Measurements from ENCODE around the gene PRKAR2A. TPM values are rescaled to one million over a fixed set of nuclear protein-coding genes. Genes with fewer than 3 reads are reported as not detected.

Gene PRKAR2A
- total RNA-seq, 3 donors from 2014 or later (not counting 1 experiment from before 2014, with no cell fraction given) = 40.5 to 43.5 (median 42.7) TPM

- no CpG with 5 or more reads among the region's 4 CpGs for WGBS (ENCODE audit: insufficient coverage)
- Mint-ChIP-seq H3K4me1 (no peaks in the 10 kb centered on the region), H3K9me3 (no peaks in the 10 kb centered on the region), H3K4me3 (no peak overlapping the region), H3K36me3 (no peaks in the 10 kb centered on the region), H3K27ac (peak overlapping the region in 1 of 2 donors; percentile 42), H3K27me3 (ENCODE audit: low read depth in 2 of 2) (no peaks in the 10 kb centered on the region)
- DNase-seq (no peak), ATAC-seq (no peak)
- intact Hi-C loops (cut with micrococcal nuclease) = no loop called here
- no peaks in the 10 kb centered on the region for H3K4me1 ChIP-seq (ENCODE audit: control insufficient read depth, insufficient read depth, low read length)
- H3K9me3 ChIP-seq (ENCODE audit: control insufficient read depth, insufficient read depth, low read length) = no peaks in the 10 kb centered on the region
- TF ChIP-seq CTCF (IDR thresholded peaks at IDR 0.05) = no peak
- H3K36me3 ChIP-seq (ENCODE audit: control insufficient read depth, insufficient read depth, low read length) = peaks cover 30% of the 10 kb centered on the region
- no peak overlapping the region for H3K4me3 ChIP-seq (ENCODE audit: low read length)
- H3K27ac ChIP-seq (ENCODE audit: low read length) = no peak overlapping the region
- no peaks in the 10 kb centered on the region for H3K27me3 ChIP-seq (ENCODE audit: control insufficient read depth, insufficient read depth, low read length)
Observed at GRCh38 chr3:48759071-48759470, 88.6 kb downstream of the PRKAR2A start.

- no peaks in the 10 kb centered on the region for H3K4me1 Mint-ChIP-seq
- H3K36me3 Mint-ChIP-seq = no peaks in the 10 kb centered on the region
- no peak overlapping the region for H3K27ac Mint-ChIP-seq
Observed at GRCh38 chr3:48756640-48757039, 91.0 kb downstream of the PRKAR2A start.

GRCh38 chr3:48750856-48751255 is 96.8 kb downstream of the PRKAR2A start:
- DNase-seq = no peak
- H3K27me3 Mint-ChIP-seq (ENCODE audit: low read depth in 2 of 2) = no peaks in the 10 kb centered on the region
- Histone ChIP-seq H3K4me3 (ENCODE audit: low read length) (no peak overlapping the region), H3K27me3 (ENCODE audit: control insufficient read depth, insufficient read depth, low read length) (no peaks in the 10 kb centered on the region), H3K27ac (ENCODE audit: low read length) (no peak overlapping the region), H3K9me3 (ENCODE audit: control insufficient read depth, insufficient read depth, low read length) (no peaks in the 10 kb centered on the region), H3K4me1 (ENCODE audit: control insufficient read depth, insufficient read depth, low read length) (peaks cover 5% of the 10 kb centered on the region), H3K36me3 (ENCODE audit: control insufficient read depth, insufficient read depth, low read length) (peaks cover 34% of the 10 kb centered on the region)
- intact Hi-C loops (cut with micrococcal nuclease) = no loop called here
- no peaks in the 10 kb centered on the region for H3K9me3 Mint-ChIP-seq
- WGBS (ENCODE audit: insufficient coverage) = 79% methylated on average over 1 of the region's 1 CpG
- no peak for TF ChIP-seq CTCF (IDR thresholded peaks at IDR 0.05)
- peaks cover 7% of the 10 kb centered on the region for H3K36me3 Mint-ChIP-seq
- H3K4me1 Mint-ChIP-seq = no peaks in the 10 kb centered on the region
- no peak for ATAC-seq
- peak overlapping the region in 1 of 2 donors; percentile 43 for H3K27ac Mint-ChIP-seq
- no peak overlapping the region for H3K4me3 Mint-ChIP-seq

More at GRCh38 chr3:48756640-48757039, 91.0 kb downstream of the PRKAR2A start:
- H3K4me1 ChIP-seq (ENCODE audit: control insufficient read depth, insufficient read depth, low read length) = no peaks in the 10 kb centered on the region
- no peaks in the 10 kb centered on the region for H3K27me3 Mint-ChIP-seq (ENCODE audit: low read depth in 2 of 2)
- H3K4me3 ChIP-seq (ENCODE audit: low read length) = no peak overlapping the region
- intact Hi-C loops (cut with micrococcal nuclease) = no loop called here
- no peak overlapping the region for H3K27ac ChIP-seq (ENCODE audit: low read length)
- H3K36me3 ChIP-seq (ENCODE audit: control insufficient read depth, insufficient read depth, low read length) = peaks cover 26% of the 10 kb centered on the region
- ATAC-seq = no peak
- H3K9me3 ChIP-seq (ENCODE audit: control insufficient read depth, insufficient read depth, low read length) = no peaks in the 10 kb centered on the region
- H3K27me3 ChIP-seq (ENCODE audit: control insufficient read depth, insufficient read depth, low read length) = no peaks in the 10 kb centered on the region
- H3K9me3 Mint-ChIP-seq = no peaks in the 10 kb centered on the region
- no peak for DNase-seq
- WGBS (ENCODE audit: insufficient coverage) = 84% methylated on average over 5 of the region's 5 CpGs
- H3K4me3 Mint-ChIP-seq = no peak overlapping the region
- no peak for TF ChIP-seq CTCF (IDR thresholded peaks at IDR 0.05)

GRCh38 chr3:48748754-48749153 is 98.9 kb downstream of the PRKAR2A start:
- peaks cover 32% of the 10 kb centered on the region for H3K36me3 ChIP-seq (ENCODE audit: control insufficient read depth, insufficient read depth, low read length)
- no peaks in the 10 kb centered on the region for H3K9me3 ChIP-seq (ENCODE audit: control insufficient read depth, insufficient read depth, low read length)
- WGBS (ENCODE audit: insufficient coverage) = 96% methylated on average over 3 of the region's 3 CpGs
- TF ChIP-seq CTCF (IDR thresholded peaks at IDR 0.05) = no peak
- H3K27ac Mint-ChIP-seq = no peak overlapping the region
- H3K27me3 ChIP-seq (ENCODE audit: control insufficient read depth, insufficient read depth, low read length) = no peaks in the 10 kb centered on the region
- H3K4me1 ChIP-seq (ENCODE audit: control insufficient read depth, insufficient read depth, low read length) = peaks cover 5% of the 10 kb centered on the region
- intact Hi-C loops (cut with micrococcal nuclease) = no loop called here
- H3K27ac ChIP-seq (ENCODE audit: low read length) = no peak overlapping the region
- H3K36me3 Mint-ChIP-seq = peaks cover 7% of the 10 kb centered on the region
- H3K4me3 ChIP-seq (ENCODE audit: low read length) = no peak overlapping the region
- no peaks in the 10 kb centered on the region for H3K9me3 Mint-ChIP-seq
- no peak for ATAC-seq
- no peak overlapping the region for H3K4me3 Mint-ChIP-seq
- DNase-seq = no peak
- no peaks in the 10 kb centered on the region for H3K27me3 Mint-ChIP-seq (ENCODE audit: low read depth in 2 of 2)
- H3K4me1 Mint-ChIP-seq = no peaks in the 10 kb centered on the region

All from natural killer cell (primary cell).